Ovary (tissue), 9 donors: ENCODE data around the gene NDUFA8. TPM values are rescaled to one million over a fixed set of nuclear protein-coding genes. Genes with fewer than 3 reads are reported as not detected.

Experiments used
- microRNA-seq, 3 donors: library from miRNA; unstranded; fragments of <30 nt; microRNA quantifications; one replicate each; pipeline versions ENCODE4 to v1.2.0, GENCODE V29; 2019 to 2020
- polyA plus RNA-seq, 2 donors: library from polyadenylated mRNA; stranded (reverse); fragments of 200-250 nt in 1 of 2; fragments of 350-450 nt in 1 of 2; fragmentation: Illumina TruSeq in 1 of 2; extraction: RNeasy Lipid Tissue Mini Kit (QIAGEN cat#74804) in 1 of 2; gene quantifications; one replicate each; pipeline ENCODE4 v1.2.3, GENCODE V29; 2013 to 2014
- small RNA-seq: library from RNA; depleted of rRNA; stranded (forward); fragments of <200 nt; gene quantifications from one replicate; pipeline ENCODE3, GENCODE V24; 2016
- total RNA-seq, 7 donors: library from RNA; depleted of rRNA in 2 of 7; stranded (reverse); fragments of >200 nt in 2 of 7; fragmentation: NEBNext Ultra II Directional in 3 of 7; extraction: Animal tissue kit (Norgen Biotek cat#: 25700) in 3 of 7; gene quantifications; one replicate each; pipeline versions ENCODE4 v1.1.0 to v1.2.4, GENCODE V29; 2016 to 2023
- donor health status: DM: no; HTN: no; CAD: no; lungs with moderate emphysema.
- donor health status: DM: no; HTN: no; CAD: no.
- donor health status: Bipolar disorder and iron deficiency.
- donor health status: DM: yes; HTN: yes; CAD: no.
- donor health status: DM: no; HTN: no; CAD: no.
- donor health status: DM: yes; HTN: yes; CAD: no.

Gene NDUFA8
- total and polyA plus RNA-seq, 9 donors = 17.2 to 88.0 (median 32.6) TPM

Small RNA genes within 50 kb of the gene (microRNA-seq; reads per million reads assigned to microRNA genes)
- gene MIR4478 = 0 reads per million in 3 donors

Small RNA genes within 50 kb of the gene (small RNA-seq; reads per million reads assigned to genes)
- not detected for gene MIR4478

Other genes starting within 250 kb of the NDUFA8 start
- 10 to 100 TPM in 3 of 7 donors, 1 to 10 TPM in 4; 7.5 to 13.5 (median 9.2) TPM for gene TTLL11, start 66.5 kb downstream of the NDUFA8 start, total RNA-seq
- 10 to 100 TPM in 1 of 2 donors, 1 to 10 TPM in 1; 6.1 to 10.4 TPM for gene TTLL11, start 66.5 kb downstream of the NDUFA8 start, polyA plus RNA-seq
- gene MORN5, start 129 bp upstream of the NDUFA8 start, total RNA-seq = 10 to 100 TPM in 1 of 7 donors, 1 to 10 TPM in 2, under 1 TPM in 2, not detected in 2; 0.63 to 25.4 (median 1.6) TPM
- gene MORN5, start 129 bp upstream of the NDUFA8 start, polyA plus RNA-seq = 1 to 10 TPM in 1 of 2 donors, under 1 TPM in 1; 0.86 to 3.0 TPM
- gene LHX6, start 69.2 kb upstream of the NDUFA8 start, total RNA-seq = 1 to 10 TPM in 6 of 7 donors, under 1 TPM in 1; 0.46 to 8.8 (median 2.1) TPM
- 1 to 10 TPM; 5.0 to 6.6 TPM for gene LHX6, start 69.2 kb upstream of the NDUFA8 start, polyA plus RNA-seq
- 10 to 100 TPM in 6 of 7 donors, 1 to 10 TPM in 1; 8.3 to 23.7 (median 17.0) TPM for gene RBM18, start 105.1 kb upstream of the NDUFA8 start, total RNA-seq
- 10 to 100 TPM in 1 of 2 donors, 1 to 10 TPM in 1; 9.5 to 25.0 TPM for gene RBM18, start 105.1 kb upstream of the NDUFA8 start, polyA plus RNA-seq
- 10 to 100 TPM; 17.9 to 28.5 (median 22.2) TPM for gene MRRF, start 105.1 kb upstream of the NDUFA8 start, total RNA-seq
- gene MRRF, start 105.1 kb upstream of the NDUFA8 start, polyA plus RNA-seq = 10 to 100 TPM; 15.6 to 29.8 TPM
- gene PTGS1, start 211.2 kb upstream of the NDUFA8 start, total RNA-seq = 10 to 100 TPM in 1 of 7 donors, 1 to 10 TPM in 6; 1.4 to 37.1 (median 7.0) TPM
- gene PTGS1, start 211.2 kb upstream of the NDUFA8 start, polyA plus RNA-seq = 1 to 10 TPM in 1 of 2 donors, under 1 TPM in 1; 0.90 to 8.2 TPM